ENCODE data around the gene GNPDA1.

Gene GNPDA1

DNA sequence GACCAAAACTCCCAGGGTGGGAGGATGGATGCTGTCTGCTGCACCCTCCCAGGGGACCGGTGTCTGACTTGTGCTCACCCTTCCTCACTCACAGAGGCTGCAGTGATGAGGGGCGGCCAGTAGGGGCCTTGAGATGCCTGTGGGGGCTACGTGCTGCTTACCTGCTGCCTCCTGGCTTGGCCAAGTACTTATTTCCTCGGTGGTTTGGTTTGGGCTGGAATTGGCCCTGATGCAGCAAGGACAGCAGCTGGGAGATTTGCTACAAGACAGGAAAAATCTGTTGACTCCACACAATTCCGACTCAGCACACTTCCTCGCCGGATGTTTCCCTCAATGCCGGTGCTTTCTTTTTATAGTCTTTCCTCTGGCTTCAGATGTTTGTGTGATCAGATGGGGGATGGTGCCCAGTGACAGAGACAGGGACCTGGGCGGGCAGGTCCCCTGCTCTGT, 61.5 kb downstream of the GNPDA1 start:
- FAIRE-seq: peak; percentile 21
